DND-41 (cell line): ENCODE results near the gene TNFRSF19.

Experiments used
- ATAC-seq: fragments of 200-7000 bp; cut with Tn5 transposase; 3 replicates; pipeline ENCODE4 v1.9.1; 2021; ENCODE audit warnings: low read depth; ENCODE audit not compliant: insufficient read depth
- DNase-seq: peaks from one replicate; pipeline ENCODE4 v3.0.0-alpha.2; 2020
- H2AFZ ChIP-seq: 2 replicates; pipeline ENCODE4 v1.6.0; 2012; ENCODE audit warnings: low read depth, low read length
- H3K27ac ChIP-seq: 2 replicates; pipeline ENCODE4 v1.5.1; 2012; ENCODE audit warnings: low read length, inconsistent platforms
- H3K27me3 ChIP-seq: fragments of 200-600 bp; sonication (generic); 2 replicates; pipeline ENCODE4 v1.6.0; 2012; ENCODE audit warnings: low read length, mild to moderate bottlenecking, inconsistent platforms; ENCODE audit not compliant: insufficient read depth, poor library complexity
- H3K36me3 ChIP-seq: 2 replicates; pipeline ENCODE4 v1.5.1; 2012; ENCODE audit warnings: low read length, inconsistent platforms; ENCODE audit not compliant: insufficient read depth
- H3K4me1 ChIP-seq: 2 replicates; pipeline ENCODE4 v1.5.1; 2012; ENCODE audit warnings: mild to moderate bottlenecking, low read length; ENCODE audit not compliant: insufficient read depth
- H3K4me2 ChIP-seq: 2 replicates; pipeline ENCODE4 v1.6.0; 2012; ENCODE audit warnings: mild to moderate bottlenecking, moderate library complexity, low read length, inconsistent platforms; ENCODE audit not compliant: insufficient read depth
- H3K4me3 ChIP-seq, 2 experiments: fragments of 200-600 bp in 1 of 2; shearing (Covaris generic) in 1 of 2; 2 replicates each; pipeline ENCODE4 v1.5.1; 2012 to 2016; ENCODE audit warnings: inconsistent platforms in 2 of 2, low read length in 2 of 2, mild to moderate bottlenecking in 2 of 2, low read depth in 1 of 2, moderate library complexity in 1 of 2
- H3K79me2 ChIP-seq: 2 replicates; pipeline ENCODE4 v1.6.0; 2012; ENCODE audit warnings: low read length, inconsistent platforms; ENCODE audit not compliant: insufficient read depth
- H3K9ac ChIP-seq: 2 replicates; pipeline ENCODE4 v1.6.0; 2012; ENCODE audit warnings: low read depth, mild to moderate bottlenecking, inconsistent platforms, low read length, moderate library complexity
- H3K9me3 ChIP-seq: 2 replicates; pipeline ENCODE4 v1.5.1; 2012; ENCODE audit warnings: low read length, moderate library complexity, mild to moderate bottlenecking, inconsistent platforms; ENCODE audit not compliant: insufficient read depth, severe bottlenecking
- H4K20me1 ChIP-seq: 2 replicates; pipeline ENCODE4 v1.6.0; 2012; ENCODE audit warnings: low read length; ENCODE audit not compliant: insufficient read depth
- EZH2 ChIP-seq: IDR thresholded peaks from 3 replicates; pipeline ENCODE4 v1.6.1; 2012; ENCODE audit warnings: borderline replicate concordance, low read depth, mild to moderate bottlenecking, moderate library complexity, low read length, inconsistent platforms; ENCODE audit not compliant: severe bottlenecking
- TF ChIP-seq, protein P1 (sequence below): IDR thresholded peaks from 2 replicates; pipeline ENCODE4 v1.5.1; 2012; ENCODE audit warnings: borderline replicate concordance, low read length, moderate library complexity, mild to moderate bottlenecking; ENCODE audit not compliant: poor library complexity, severe bottlenecking; ENCODE audit errors: extremely low read depth

The TNFRSF19 gene

DNA sequence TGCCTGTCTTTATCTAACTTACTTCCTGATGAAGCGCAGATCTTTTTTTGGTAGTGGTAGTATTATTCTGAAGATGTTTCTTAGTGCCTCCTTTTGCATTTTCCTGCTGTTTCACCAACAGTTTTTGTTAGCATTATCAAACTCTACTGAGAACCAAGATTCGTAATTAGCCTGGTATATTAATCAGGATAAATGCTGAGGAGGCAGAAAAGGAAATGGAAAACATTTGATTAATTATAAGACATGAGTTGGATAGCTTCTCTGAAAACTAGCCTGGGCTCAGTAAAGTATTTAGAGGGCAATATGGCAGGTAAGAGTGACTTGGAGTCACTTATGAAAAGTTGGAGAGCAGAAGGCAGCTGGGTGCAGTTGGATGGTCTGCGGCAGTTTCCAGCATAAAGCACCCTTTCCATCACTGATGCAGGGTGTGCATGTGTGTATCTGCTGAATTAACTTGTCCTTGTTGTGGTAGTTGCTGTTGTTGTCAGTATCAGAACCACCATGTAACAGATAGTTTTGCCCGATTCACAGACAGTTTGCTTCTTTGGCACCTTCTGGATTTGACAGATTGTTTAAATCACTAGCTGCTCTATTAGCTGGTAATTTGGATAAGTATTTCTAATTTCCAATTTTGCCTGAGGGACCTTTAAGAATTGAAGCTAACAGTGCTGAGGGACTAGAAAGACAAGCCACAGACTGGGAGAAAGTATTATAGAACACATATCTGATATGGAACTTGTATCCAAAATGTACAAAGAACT, 6.9 kb upstream of the TNFRSF19 start:
- H2AFZ ChIP-seq, result no peak overlapping the region
- H3K27me3 ChIP-seq, result peaks cover 13% of the 10 kb centered on the region
- DNase-seq (no peak), ATAC-seq (no peak)
- no peak for TF ChIP-seq EZH2
- no peaks in the 10 kb centered on the region for H3K9me3 ChIP-seq
- no peaks in the 10 kb centered on the region for H3K79me2 ChIP-seq
- H3K4me3 ChIP-seq, result no peak overlapping the region
- H3K4me2 ChIP-seq, result no peak overlapping the region
- no peak overlapping the region for H3K9ac ChIP-seq
- no peaks in the 10 kb centered on the region for H4K20me1 ChIP-seq
- no peaks in the 10 kb centered on the region for H3K36me3 ChIP-seq
- no peaks in the 10 kb centered on the region for H3K4me1 ChIP-seq
- no peak overlapping the region for H3K27ac ChIP-seq

DNA sequence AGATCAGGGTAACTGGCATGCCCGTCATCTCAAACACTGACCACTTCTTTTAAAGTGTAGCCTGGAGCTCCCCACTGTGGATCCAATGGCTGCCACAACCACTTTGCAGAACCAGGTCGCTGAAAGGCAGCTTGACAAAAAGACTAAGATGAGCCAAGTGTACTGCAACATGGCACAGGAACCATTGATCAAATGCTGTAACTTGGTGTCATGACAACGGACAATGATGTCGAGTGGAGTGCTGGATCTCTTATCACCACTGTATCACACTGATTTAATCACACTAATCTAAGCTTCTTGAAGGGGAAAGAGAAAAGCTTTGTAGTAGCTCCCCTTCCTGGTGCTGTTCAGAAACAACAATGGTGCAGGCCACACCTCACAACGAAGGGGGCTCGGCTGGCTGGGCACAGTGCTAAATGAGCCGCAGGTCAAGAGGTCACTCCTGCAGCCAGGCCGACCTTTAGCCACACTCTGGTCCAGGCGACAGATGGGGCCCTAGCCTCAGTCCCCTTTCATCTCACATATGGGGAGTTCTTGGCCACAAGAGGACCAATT, 2.2 kb upstream of the TNFRSF19 start:
- DNase-seq, result no peak

DNA sequence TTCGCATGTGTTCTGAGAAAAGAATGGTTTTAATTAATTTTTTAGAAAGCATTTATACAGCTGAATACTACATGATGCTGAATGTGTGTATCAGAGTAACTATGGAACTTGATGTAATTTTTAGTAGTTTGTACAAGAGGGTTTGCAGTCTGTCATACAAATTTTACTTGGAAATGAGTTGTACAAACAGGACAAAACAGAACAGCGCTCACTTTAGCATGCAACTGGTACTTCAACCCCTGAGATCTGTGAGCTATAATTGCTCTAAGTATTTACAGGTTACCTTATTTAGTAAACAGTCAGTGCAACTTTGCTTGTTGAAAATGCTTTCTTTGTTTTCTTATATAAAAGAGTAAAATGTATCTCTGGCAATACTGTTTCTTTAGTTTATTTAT, 706 bp downstream of the TNFRSF19 start:
- H2AFZ ChIP-seq, result no peak overlapping the region

More for the DNA sequence above, 2.2 kb upstream of the TNFRSF19 start:
- no peaks in the 10 kb centered on the region for H4K20me1 ChIP-seq
- TF ChIP-seq, protein P1, sequence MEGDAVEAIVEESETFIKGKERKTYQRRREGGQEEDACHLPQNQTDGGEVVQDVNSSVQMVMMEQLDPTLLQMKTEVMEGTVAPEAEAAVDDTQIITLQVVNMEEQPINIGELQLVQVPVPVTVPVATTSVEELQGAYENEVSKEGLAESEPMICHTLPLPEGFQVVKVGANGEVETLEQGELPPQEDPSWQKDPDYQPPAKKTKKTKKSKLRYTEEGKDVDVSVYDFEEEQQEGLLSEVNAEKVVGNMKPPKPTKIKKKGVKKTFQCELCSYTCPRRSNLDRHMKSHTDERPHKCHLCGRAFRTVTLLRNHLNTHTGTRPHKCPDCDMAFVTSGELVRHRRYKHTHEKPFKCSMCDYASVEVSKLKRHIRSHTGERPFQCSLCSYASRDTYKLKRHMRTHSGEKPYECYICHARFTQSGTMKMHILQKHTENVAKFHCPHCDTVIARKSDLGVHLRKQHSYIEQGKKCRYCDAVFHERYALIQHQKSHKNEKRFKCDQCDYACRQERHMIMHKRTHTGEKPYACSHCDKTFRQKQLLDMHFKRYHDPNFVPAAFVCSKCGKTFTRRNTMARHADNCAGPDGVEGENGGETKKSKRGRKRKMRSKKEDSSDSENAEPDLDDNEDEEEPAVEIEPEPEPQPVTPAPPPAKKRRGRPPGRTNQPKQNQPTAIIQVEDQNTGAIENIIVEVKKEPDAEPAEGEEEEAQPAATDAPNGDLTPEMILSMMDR, result no peak
- TF ChIP-seq EZH2, result no peak
- H3K4me1 ChIP-seq, result no peaks in the 10 kb centered on the region
- ATAC-seq, result no peak
- H3K36me3 ChIP-seq, result no peaks in the 10 kb centered on the region
- H3K4me3 ChIP-seq, result no peak overlapping the region
- peaks cover 31% of the 10 kb centered on the region for H3K27me3 ChIP-seq
- H3K4me2 ChIP-seq, result no peak overlapping the region
- H2AFZ ChIP-seq, result no peak overlapping the region
- H3K9ac ChIP-seq, result no peak overlapping the region
- H3K9me3 ChIP-seq, result no peaks in the 10 kb centered on the region
- H3K79me2 ChIP-seq, result no peaks in the 10 kb centered on the region
- no peak overlapping the region for H3K27ac ChIP-seq

DNA sequence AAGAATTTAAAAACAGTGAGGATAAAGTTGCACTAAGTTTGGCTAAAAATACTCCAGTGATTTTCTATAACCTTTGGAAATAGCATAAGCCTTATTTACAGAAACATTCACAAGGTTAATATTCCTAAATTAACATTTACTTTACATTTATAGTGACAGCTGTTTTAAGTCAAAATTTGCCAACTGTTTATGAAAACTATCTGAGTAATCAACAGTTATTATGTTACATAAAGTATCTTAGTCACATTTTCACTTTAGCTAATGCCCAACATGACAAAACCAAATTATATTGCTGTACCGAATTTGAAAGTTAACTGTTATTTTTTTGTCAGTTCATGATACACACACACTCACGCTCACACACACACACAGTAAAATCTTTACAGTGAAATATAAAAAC, 1.2 kb downstream of the TNFRSF19 start:
- no peak overlapping the region for H3K27ac ChIP-seq
- no peak overlapping the region for H3K4me2 ChIP-seq
- H3K4me3 ChIP-seq, result no peak overlapping the region
- H3K9me3 ChIP-seq, result no peaks in the 10 kb centered on the region
- H4K20me1 ChIP-seq, result no peaks in the 10 kb centered on the region
- DNase-seq, result no peak
- no peaks in the 10 kb centered on the region for H3K79me2 ChIP-seq
- H3K9ac ChIP-seq, result no peak overlapping the region
- H3K27me3 ChIP-seq, result peaks cover 24% of the 10 kb centered on the region
- TF ChIP-seq EZH2, result no peak
- TF ChIP-seq, protein P1, result no peak
- H2AFZ ChIP-seq, result no peak overlapping the region
- H3K36me3 ChIP-seq, result no peaks in the 10 kb centered on the region
- no peak for ATAC-seq
- H3K4me1 ChIP-seq, result no peaks in the 10 kb centered on the region

More for the DNA sequence above, 706 bp downstream of the TNFRSF19 start:
- TF ChIP-seq, protein P1, result no peak
- no peak for TF ChIP-seq EZH2
- DNase-seq (no peak), ATAC-seq (no peak)
- Histone ChIP-seq H3K27ac (no peak overlapping the region), H3K27me3 (peaks cover 24% of the 10 kb centered on the region), H3K4me2 (no peak overlapping the region), H3K36me3 (no peaks in the 10 kb centered on the region), H3K9me3 (no peaks in the 10 kb centered on the region), H3K9ac (no peak overlapping the region), H3K4me1 (no peaks in the 10 kb centered on the region), H3K79me2 (no peaks in the 10 kb centered on the region), H4K20me1 (no peaks in the 10 kb centered on the region), H3K4me3 (no peak overlapping the region)
